Naive thymus-derived CD4-positive, alpha-beta T cell (primary cell): Measurements from ENCODE around the gene C15orf39. TPM values are rescaled to one million over a fixed set of nuclear protein-coding genes. Genes with fewer than 3 reads are reported as not detected.

ENCODE experiments used
- ATAC-seq: fragments of 150-1000 bp; cut with Tn5 transposase; 2 replicates; pipeline ENCODE4 v1.10.0; 2021; ENCODE audit warnings: mild to moderate bottlenecking, moderate library complexity
- CTCF ChIA-PET: fragments of 350-600 bp; sonication (Branson Sonifier 250); formaldehyde crosslinking; loops from one replicate; lab custom pipeline; 2021; ENCODE audit warnings: antibody characterized with exemption; lab: Charles Lee
- POLR2A ChIA-PET: fragments of 350-600 bp; sonication (Branson Sonifier 250); formaldehyde crosslinking; loops from one replicate; lab custom pipeline; 2021; ENCODE audit warnings: antibody characterized with exemption, inconsistent platforms; lab: Charles Lee
- DNase-seq, 9 donors: peaks; one replicate each; pipeline versions ENCODE4 v3.0.0 to v3.0.0-alpha.2; 2020 to 2022; ENCODE audit warnings: mixed read lengths in 1 of 9
- H3K27ac ChIP-seq: one replicate; pipeline ENCODE4 v1.7.0; 2013; ENCODE audit warnings: mild to moderate bottlenecking, low read depth, low read length, moderate library complexity
- H3K27me3 ChIP-seq, 2 donors: one replicate each; pipeline ENCODE4 v1.7.0; 2013; ENCODE audit warnings: low read length in 2 of 2, mild to moderate bottlenecking in 2 of 2, moderate library complexity in 2 of 2; ENCODE audit not compliant: control insufficient read depth in 2 of 2, insufficient read depth in 2 of 2
- H3K36me3 ChIP-seq, 3 experiments: 1 replicate in 2 of 3; 2 replicates in 1 of 3; pipeline ENCODE4 v1.7.0; 2013; ENCODE audit warnings: low read length in 3 of 3, mild to moderate bottlenecking in 3 of 3, moderate library complexity in 1 of 3; ENCODE audit not compliant: insufficient read depth in 3 of 3, control insufficient read depth in 2 of 3
- H3K4me1 ChIP-seq, 2 donors: one replicate each; pipeline ENCODE4 v1.7.0; 2013; ENCODE audit warnings: low read length in 2 of 2, mild to moderate bottlenecking in 2 of 2, moderate library complexity in 1 of 2; ENCODE audit not compliant: control insufficient read depth in 2 of 2, insufficient read depth in 2 of 2
- H3K4me3 ChIP-seq: 2 replicates; pipeline ENCODE4 v1.7.0; 2013; ENCODE audit warnings: mild to moderate bottlenecking, low read length
- H3K9me3 ChIP-seq, 3 experiments: 1 replicate in 2 of 3; 2 replicates in 1 of 3; pipeline ENCODE4 v1.7.0; 2013; ENCODE audit warnings: low read length in 3 of 3; ENCODE audit not compliant: control insufficient read depth in 2 of 3
- H3K27ac Mint-ChIP-seq, 9 donors: one replicate each; pipeline ENCODE4 v1.8.0; 2020 to 2022; ENCODE audit warnings: mixed read lengths in 9 of 9, mild to moderate bottlenecking in 8 of 9, moderate library complexity in 5 of 9, inconsistent platforms in 2 of 9
- H3K27me3 Mint-ChIP-seq, 5 donors: one replicate each; pipeline ENCODE4 v1.8.0; 2021 to 2022; ENCODE audit warnings: mixed read lengths in 5 of 5, mild to moderate bottlenecking in 1 of 5
- H3K36me3 Mint-ChIP-seq, 5 donors: one replicate each; pipeline ENCODE4 v1.8.0; 2020 to 2022; ENCODE audit warnings: mixed read lengths in 5 of 5, mild to moderate bottlenecking in 3 of 5, inconsistent platforms in 1 of 5
- H3K4me1 Mint-ChIP-seq, 7 donors: one replicate each; pipeline ENCODE4 v1.8.0; 2020 to 2022; ENCODE audit warnings: mixed read lengths in 7 of 7, mild to moderate bottlenecking in 3 of 7, inconsistent platforms in 1 of 7
- H3K4me3 Mint-ChIP-seq, 10 donors: one replicate each; pipeline ENCODE4 v1.8.0; 2020 to 2022; ENCODE audit warnings: mild to moderate bottlenecking in 10 of 10, mixed read lengths in 10 of 10, moderate library complexity in 6 of 10, inconsistent platforms in 2 of 10
- H3K9me3 Mint-ChIP-seq, 11 donors: one replicate each; pipeline ENCODE4 v1.8.0; 2020 to 2022; ENCODE audit warnings: mixed read lengths in 11 of 11, mild to moderate bottlenecking in 4 of 11, inconsistent platforms in 1 of 11, moderate library complexity in 1 of 11
- intact Hi-C, 2 donors: fragments of 100-400 bp; cut with micrococcal nuclease; formaldehyde crosslinking; loops; one replicate each; pipeline ENCODE4 v1.15.1; 2023
- polyA plus RNA-seq, 2 donors: library from polyadenylated mRNA; unstranded; fragments of 300-500 nt; fragmentation: Illumina TruSeq; gene quantifications; one replicate each; pipeline ENCODE4 v1.2.3, GENCODE V29; 2021
- total RNA-seq, 6 experiments: library from RNA in 5 of 6; stranded (reverse) in 5 of 6; gene quantifications; 1 replicate in 5 of 6; 2 replicates in 1 of 6; pipeline ENCODE4 v1.2.3 and lab custom pipeline; 2021 to 2026

Gene C15orf39
- total and polyA plus RNA-seq, 7 experiments from 2014 or later = 2.1 to 124 (median 31.9) TPM

- peaks cover 0 to 5% (median 0%) of the 10 kb centered on the region in 7 donors for H3K4me1 Mint-ChIP-seq
- no peak overlapping the region for H3K4me3 ChIP-seq
- H3K4me3 Mint-ChIP-seq = no peak overlapping the region
- peaks cover 0 to 3% (median 0%) of the 10 kb centered on the region in 5 donors for H3K36me3 Mint-ChIP-seq
- no peaks in the 10 kb centered on the region for H3K4me1 ChIP-seq
- no peaks in the 10 kb centered on the region for H3K36me3 ChIP-seq
- H3K27me3 Mint-ChIP-seq = peaks cover 0 to 20% (median 11%) of the 10 kb centered on the region in 5 donors
- H3K27me3 ChIP-seq = no peaks in the 10 kb centered on the region
- POLR2A ChIA-PET = no interaction called here
- no peak overlapping the region for H3K27ac ChIP-seq
- no peak overlapping the region for H3K27ac Mint-ChIP-seq
- ATAC-seq (no peak), DNase-seq (peak in 1 of 9 donors; percentile 3)
- no peaks in the 10 kb centered on the region for H3K9me3 ChIP-seq
- intact Hi-C loops = no loop called here
- CTCF ChIA-PET = no interaction called here
- H3K9me3 Mint-ChIP-seq = no peaks in the 10 kb centered on the region
Observed at GRCh38 chr15:75230016-75230343, 28.3 kb downstream of the C15orf39 start.

- H3K4me3 Mint-ChIP-seq = no peak overlapping the region
- H3K4me3 ChIP-seq = no peak overlapping the region
- H3K36me3 ChIP-seq = no peaks in the 10 kb centered on the region
- H3K27me3 ChIP-seq = no peaks in the 10 kb centered on the region
- H3K9me3 ChIP-seq = no peaks in the 10 kb centered on the region
- no peak overlapping the region for H3K27ac Mint-ChIP-seq
- H3K4me1 ChIP-seq = no peaks in the 10 kb centered on the region
- H3K4me1 Mint-ChIP-seq = peaks cover 0 to 5% (median 0%) of the 10 kb centered on the region in 7 donors
- POLR2A ChIA-PET = no interaction called here
- H3K36me3 Mint-ChIP-seq = peaks cover 0 to 3% (median 0%) of the 10 kb centered on the region in 5 donors
- no peaks in the 10 kb centered on the region for H3K9me3 Mint-ChIP-seq
- H3K27me3 Mint-ChIP-seq = peaks cover 0 to 22% (median 11%) of the 10 kb centered on the region in 5 donors
- no peak overlapping the region for H3K27ac ChIP-seq
- DNase-seq (peak in 1 of 9 donors; percentile 10), ATAC-seq (no peak)
- intact Hi-C loops = no loop called here
- CTCF ChIA-PET = interaction anchor here (0.6 kb wide), 1 partner anchor 132 kb away, joined by 4 read pairs; no protein-coding TSS in a partner anchor
Observed at GRCh38 chr15:75230551-75231371, 29.1 kb downstream of the C15orf39 start.

DNA sequence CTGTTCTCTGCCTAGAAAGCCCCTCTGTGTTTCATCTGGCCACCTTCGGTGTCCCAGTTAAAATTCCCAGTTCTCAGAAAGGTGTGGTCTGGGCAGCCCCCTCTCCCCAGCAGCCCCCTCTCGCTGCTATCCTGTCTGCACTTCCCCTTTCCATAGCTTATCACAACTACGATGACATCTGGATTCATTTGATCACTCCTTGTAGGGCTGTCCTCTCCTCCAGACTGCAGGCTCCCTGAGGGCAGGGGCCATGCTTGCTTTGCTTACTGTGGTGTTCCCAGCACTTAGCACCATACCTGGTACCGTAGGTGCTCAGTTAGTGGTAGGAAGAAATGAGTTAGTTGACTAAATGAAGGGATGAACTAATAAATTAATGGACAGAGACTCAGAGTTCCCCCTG is 30.2 kb downstream of the C15orf39 start:
- no peaks in the 10 kb centered on the region for H3K27me3 ChIP-seq
- H3K4me3 Mint-ChIP-seq = no peak overlapping the region
- ATAC-seq (no peak), DNase-seq (no peak)
- no peaks in the 10 kb centered on the region for H3K9me3 Mint-ChIP-seq
- peaks cover 0 to 3% (median 0%) of the 10 kb centered on the region in 5 donors for H3K36me3 Mint-ChIP-seq
- ChIA-PET POLR2A (no interaction called here), CTCF (no interaction called here)
- H3K4me1 Mint-ChIP-seq = peaks cover 0 to 4% (median 0%) of the 10 kb centered on the region in 7 donors
- H3K27ac Mint-ChIP-seq = no peak overlapping the region
- intact Hi-C loops = no loop called here
- H3K9me3 ChIP-seq = no peaks in the 10 kb centered on the region
- H3K4me1 ChIP-seq = no peaks in the 10 kb centered on the region
- no peak overlapping the region for H3K4me3 ChIP-seq
- H3K27me3 Mint-ChIP-seq = peaks cover 0 to 22% (median 11%) of the 10 kb centered on the region in 5 donors
- no peaks in the 10 kb centered on the region for H3K36me3 ChIP-seq
- H3K27ac ChIP-seq = no peak overlapping the region

DNA sequence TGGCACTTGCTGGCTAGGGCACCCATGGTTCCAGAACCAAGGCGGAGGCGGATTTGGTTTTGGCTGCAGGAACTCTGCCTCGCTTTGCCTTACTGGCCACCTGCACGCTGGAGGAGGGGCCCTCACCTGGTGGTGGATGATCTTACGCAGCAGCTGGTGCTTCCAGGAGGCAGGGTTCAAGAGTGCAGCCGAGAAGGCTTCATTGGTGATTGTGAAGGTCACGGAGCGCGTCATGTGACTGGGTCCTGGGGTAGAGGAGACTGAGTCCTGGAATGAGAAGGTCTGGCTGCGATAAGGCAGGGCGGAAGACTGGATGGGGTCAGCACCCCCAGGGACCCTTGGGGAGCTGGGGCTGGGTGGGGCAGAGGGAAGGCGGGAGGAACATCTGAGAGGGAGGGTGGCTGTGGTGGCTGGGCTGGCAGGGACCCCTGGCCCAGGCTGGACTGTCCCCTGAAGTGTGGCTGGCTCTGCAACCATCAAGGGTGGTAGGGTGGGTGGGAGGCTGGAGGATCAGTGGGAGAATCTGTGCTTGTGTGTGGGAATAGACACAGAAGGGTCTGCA is 30.7 kb downstream of the C15orf39 start:
- no peaks in the 10 kb centered on the region for H3K36me3 ChIP-seq

GRCh38 chr15:75232826-75233503 is 31.3 kb downstream of the C15orf39 start:
- no peak overlapping the region for H3K27ac ChIP-seq
- Mint-ChIP-seq H3K4me1 (peaks cover 0 to 4% (median 0%) of the 10 kb centered on the region in 7 donors), H3K27me3 (peaks cover 0 to 22% (median 9%) of the 10 kb centered on the region in 5 donors), H3K4me3 (no peak overlapping the region), H3K36me3 (peaks cover 0 to 3% (median 0%) of the 10 kb centered on the region in 5 donors), H3K9me3 (no peaks in the 10 kb centered on the region), H3K27ac (no peak overlapping the region)
- H3K36me3 ChIP-seq = no peaks in the 10 kb centered on the region
- DNase-seq = peak in 1 of 9 donors; percentile 3
- no peaks in the 10 kb centered on the region for H3K4me1 ChIP-seq
- H3K27me3 ChIP-seq = no peaks in the 10 kb centered on the region
- no peak overlapping the region for H3K4me3 ChIP-seq
- intact Hi-C loops = no loop called here
- ChIA-PET CTCF (no interaction called here), POLR2A (no interaction called here)
- H3K9me3 ChIP-seq = no peaks in the 10 kb centered on the region
- ATAC-seq = no peak

More for the DNA sequence above, 30.7 kb downstream of the C15orf39 start:
- CTCF ChIA-PET = no interaction called here
- Histone ChIP-seq H3K27ac (no peak overlapping the region), H3K9me3 (no peaks in the 10 kb centered on the region), H3K27me3 (no peaks in the 10 kb centered on the region), H3K4me3 (no peak overlapping the region), H3K4me1 (no peaks in the 10 kb centered on the region)
- DNase-seq (peak in 1 of 9 donors; percentile 5), ATAC-seq (no peak)
- H3K27me3 Mint-ChIP-seq = peaks cover 0 to 22% (median 10%) of the 10 kb centered on the region in 5 donors
- H3K4me1 Mint-ChIP-seq = peaks cover 0 to 4% (median 0%) of the 10 kb centered on the region in 7 donors
- POLR2A ChIA-PET = no interaction called here
- intact Hi-C loops = no loop called here
- H3K9me3 Mint-ChIP-seq = no peaks in the 10 kb centered on the region
- no peak overlapping the region for H3K4me3 Mint-ChIP-seq
- no peak overlapping the region for H3K27ac Mint-ChIP-seq
- peaks cover 0 to 3% (median 0%) of the 10 kb centered on the region in 5 donors for H3K36me3 Mint-ChIP-seq

GRCh38 chr15:75233504-75234190 is 32.0 kb downstream of the C15orf39 start:
- CTCF ChIA-PET = no interaction called here
- H3K27ac Mint-ChIP-seq = no peak overlapping the region

More at GRCh38 chr15:75233504-75234190, 32.0 kb downstream of the C15orf39 start:
- POLR2A ChIA-PET = no interaction called here
- Histone ChIP-seq H3K4me3 (no peak overlapping the region), H3K27ac (no peak overlapping the region), H3K9me3 (no peaks in the 10 kb centered on the region), H3K36me3 (no peaks in the 10 kb centered on the region), H3K4me1 (no peaks in the 10 kb centered on the region), H3K27me3 (no peaks in the 10 kb centered on the region)
- peaks cover 0 to 3% (median 0%) of the 10 kb centered on the region in 5 donors for H3K36me3 Mint-ChIP-seq
- H3K27me3 Mint-ChIP-seq = peaks cover 0 to 22% (median 7%) of the 10 kb centered on the region in 5 donors
- DNase-seq (peak in 1 of 9 donors; percentile 6), ATAC-seq (no peak)
- intact Hi-C loops = no loop called here
- H3K4me1 Mint-ChIP-seq = peaks cover 0 to 4% (median 0%) of the 10 kb centered on the region in 7 donors
- H3K4me3 Mint-ChIP-seq = no peak overlapping the region
- H3K9me3 Mint-ChIP-seq = no peaks in the 10 kb centered on the region
